ENCODE measurements around the gene ZBTB7C.

Gene ZBTB7C

GRCh38 chr18:48034651-48035555, 374.3 kb downstream of the ZBTB7C start:
- no peak for DNase-seq (ENCODE audit: low read depth)

- DNase-seq (ENCODE audit: low read depth) = no peak
These were observed 375.2 kb downstream of the ZBTB7C start for GRCh38 chr18:48033790-48034650.

- no peak for DNase-seq (ENCODE audit: low read depth)
These were observed 376.1 kb downstream of the ZBTB7C start for GRCh38 chr18:48032876-48033789.

- DNase-seq (ENCODE audit: low read depth) = no peak
These were observed 377.5 kb downstream of the ZBTB7C start for GRCh38 chr18:48031641-48032040.

- DNase-seq (ENCODE audit: low read depth) = no peak
These were observed 378.3 kb downstream of the ZBTB7C start for GRCh38 chr18:48030616-48031480.

- no peak for DNase-seq (ENCODE audit: low read depth)
These were observed 379.7 kb downstream of the ZBTB7C start for GRCh38 chr18:48029296-48029986.

- DNase-seq (ENCODE audit: low read depth) = no peak
These were observed 380.5 kb downstream of the ZBTB7C start for GRCh38 chr18:48028696-48029095.

- no peak for DNase-seq (ENCODE audit: low read depth)
These were observed 381.1 kb downstream of the ZBTB7C start for GRCh38 chr18:48028081-48028480.

- no peak for DNase-seq (ENCODE audit: low read depth)
These were observed 381.7 kb downstream of the ZBTB7C start for GRCh38 chr18:48027401-48027963.

- no peak for DNase-seq (ENCODE audit: low read depth)
These were observed 383.0 kb downstream of the ZBTB7C start for GRCh38 chr18:48026216-48026615.

- DNase-seq (ENCODE audit: low read depth) = no peak
These were observed 384.1 kb downstream of the ZBTB7C start for GRCh38 chr18:48024881-48025660.

- DNase-seq (ENCODE audit: low read depth) = no peak
These were observed 385.1 kb downstream of the ZBTB7C start for GRCh38 chr18:48024009-48024512.

GRCh38 chr18:48023334-48024008, 385.7 kb downstream of the ZBTB7C start:
- no peak for DNase-seq (ENCODE audit: low read depth)

GRCh38 chr18:48022531-48023329, 386.5 kb downstream of the ZBTB7C start:
- DNase-seq (ENCODE audit: low read depth) = no peak

GRCh38 chr18:48022021-48022420, 387.2 kb downstream of the ZBTB7C start:
- DNase-seq (ENCODE audit: low read depth) = no peak

GRCh38 chr18:48021273-48021914, 387.8 kb downstream of the ZBTB7C start:
- DNase-seq (ENCODE audit: low read depth) = no peak
